IMR-90 (cell line): Measurements from ENCODE around the gene CHL1. TPM values are rescaled to one million over a fixed set of nuclear protein-coding genes. Genes with fewer than 3 reads are reported as not detected.

ENCODE experiments used
- ATAC-seq: fragments of 200-7000 bp; cut with Tn5 transposase; 2 replicates; pipeline ENCODE4 v1.9.1; 2020; ENCODE audit warnings: low read depth, mild to moderate bottlenecking, moderate library complexity
- BruUV-seq: library from RNA; stranded (reverse); fragments of 400-500 nt; replicated peaks from 2 replicates; lab custom pipeline; 2021; lab: Mats Ljungman, UMichigan
- CTCF ChIA-PET: fragments of 300-600 bp; formaldehyde crosslinking; extraction: SDS; loops from one replicate; lab custom pipeline; 2021; ENCODE audit warnings: antibody characterized with exemption; lab: Yijun Ruan, JAX
- POLR2A ChIA-PET: fragments of 300-600 bp; sonication (Branson Sonifier 250); formaldehyde crosslinking; loops from one replicate; lab custom pipeline; 2022; ENCODE audit warnings: antibody characterized with exemption; ENCODE audit not compliant: unreplicated experiment; lab: Charles Lee
- DNase-seq: peaks from one replicate; pipeline ENCODE4 v3.0.0; 2013
- H2AFZ ChIP-seq: replicated peaks from 2 replicates; pipeline ENCODE3; 2013; ENCODE audit warnings: low read length, mild to moderate bottlenecking; ENCODE audit not compliant: poor library complexity
- H2AK5ac ChIP-seq: 2 replicates; pipeline ENCODE4 v1.6.1; 2013; ENCODE audit warnings: low read depth, low read length, inconsistent platforms
- H2AK9ac ChIP-seq: replicated peaks from 2 replicates; pipeline ENCODE3; 2013; ENCODE audit warnings: mild to moderate bottlenecking, low read depth, low read length, moderate library complexity; ENCODE audit not compliant: poor library complexity
- H2BK120ac ChIP-seq: 2 replicates; pipeline ENCODE4 v1.6.1; 2013; ENCODE audit warnings: low read depth, low read length, inconsistent platforms
- H2BK15ac ChIP-seq: 3 replicates; pipeline ENCODE4 v1.6.1; 2013; ENCODE audit warnings: low read depth, low read length, inconsistent platforms
- H2BK20ac ChIP-seq: 2 replicates; pipeline ENCODE4 v1.6.1; 2013; ENCODE audit warnings: low read depth, mild to moderate bottlenecking, inconsistent platforms, low read length, moderate library complexity
- H2BK5ac ChIP-seq: 2 replicates; pipeline ENCODE4 v1.6.1; 2013; ENCODE audit warnings: mild to moderate bottlenecking, low read depth, low read length, inconsistent platforms; ENCODE audit not compliant: poor library complexity, severe bottlenecking
- H3K14ac ChIP-seq: replicated peaks from 2 replicates; pipeline ENCODE4 v1.6.1; 2013; ENCODE audit warnings: low read depth, low read length, inconsistent platforms
- H3K18ac ChIP-seq: 2 replicates; pipeline ENCODE4 v1.6.1; 2013; ENCODE audit warnings: low read depth, low read length, control low read depth
- H3K23ac ChIP-seq: 2 replicates; pipeline ENCODE4 v1.6.1; 2013; ENCODE audit warnings: low read depth, low read length, inconsistent platforms
- H3K27ac ChIP-seq: 2 replicates; pipeline ENCODE4 v1.5.1; 2013; ENCODE audit warnings: mild to moderate bottlenecking, control low read depth, low read length; ENCODE audit not compliant: insufficient read depth
- H3K27me3 ChIP-seq: 2 replicates; pipeline ENCODE4 v1.6.1; 2013; ENCODE audit warnings: low read length; ENCODE audit not compliant: control insufficient read depth, insufficient read depth
- H3K36me3 ChIP-seq: 2 replicates; pipeline ENCODE4 v1.6.1; 2013; ENCODE audit warnings: low read length, mixed read lengths; ENCODE audit not compliant: control insufficient read depth, insufficient read depth
- H3K4ac ChIP-seq: 2 replicates; pipeline ENCODE4 v1.6.1; 2013; ENCODE audit warnings: low read depth, low read length, inconsistent platforms
- H3K4me1 ChIP-seq: 2 replicates; pipeline ENCODE4 v1.6.1; 2013; ENCODE audit warnings: low read length, mixed read lengths; ENCODE audit not compliant: control insufficient read depth, insufficient read depth
- H3K4me2 ChIP-seq: 2 replicates; pipeline ENCODE4 v1.6.1; 2013; ENCODE audit warnings: low read depth, mild to moderate bottlenecking, control low read depth, low read length, moderate library complexity
- H3K4me3 ChIP-seq: 2 replicates; pipeline ENCODE4 v1.5.1; 2013; ENCODE audit warnings: low read depth, mild to moderate bottlenecking, control low read depth, low read length, moderate library complexity; ENCODE audit not compliant: insufficient read depth
- H3K56ac ChIP-seq: 2 replicates; pipeline ENCODE4 v1.6.1; 2013; ENCODE audit warnings: low read length, inconsistent platforms; ENCODE audit not compliant: insufficient read depth; ENCODE audit errors: extremely low read depth
- H3K79me1 ChIP-seq, 2 experiments: 2 replicates each; pipeline ENCODE4 v1.6.1; 2013; ENCODE audit warnings: low read length in 2 of 2, inconsistent platforms in 1 of 2, low read depth in 1 of 2
- H3K9ac ChIP-seq: 2 replicates; pipeline ENCODE4 v1.6.1; 2013; ENCODE audit warnings: low read depth, low read length, control low read depth
- H3K9me1 ChIP-seq: 2 replicates; pipeline ENCODE4 v1.6.1; 2013; ENCODE audit warnings: low read length, inconsistent platforms; ENCODE audit not compliant: insufficient read depth
- H3K9me3 ChIP-seq: 2 replicates; pipeline ENCODE4 v1.6.1; 2013; ENCODE audit warnings: low read length; ENCODE audit not compliant: control insufficient read depth, insufficient read depth
- H4K20me1 ChIP-seq: 2 replicates; pipeline ENCODE4 v1.6.1; 2013; ENCODE audit warnings: low read length, inconsistent platforms; ENCODE audit not compliant: insufficient read depth
- H4K5ac ChIP-seq: 2 replicates; pipeline ENCODE4 v1.6.1; 2013; ENCODE audit warnings: mild to moderate bottlenecking, low read depth, low read length, control low read depth
- H4K8ac ChIP-seq, 2 experiments: 2 replicates each; pipeline ENCODE4 v1.6.1; 2013; ENCODE audit warnings: low read depth in 2 of 2, low read length in 2 of 2, control low read depth in 1 of 2, inconsistent platforms in 1 of 2
- H4K91ac ChIP-seq: 2 replicates; pipeline ENCODE4 v1.6.1; 2013; ENCODE audit warnings: low read depth, low read length, inconsistent platforms; ENCODE audit not compliant: insufficient read depth
- BHLHE40 ChIP-seq: fragments of 150-350 bp; IDR thresholded peaks from 2 replicates; pipeline ENCODE4 v1.6.1; 2016; ENCODE audit warnings: mild to moderate bottlenecking, low read depth, low read length
- CEBPB ChIP-seq: IDR thresholded peaks from 2 replicates; pipeline ENCODE4 v1.6.1; 2012; ENCODE audit warnings: low read depth, low read length, improper control_type of control experiment
- CHD1 ChIP-seq: IDR thresholded peaks from 2 replicates; pipeline ENCODE4 v1.6.1; 2012; ENCODE audit warnings: low read depth, low read length, improper control_type of control experiment
- FOS ChIP-seq: fragments of 150-350 bp; IDR thresholded peaks from 2 replicates; pipeline ENCODE4 v1.6.1; 2016; ENCODE audit warnings: low read depth, low read length
- MAFK ChIP-seq: IDR thresholded peaks from 2 replicates; pipeline ENCODE4 v1.6.1; 2012; ENCODE audit warnings: low read depth, low read length, improper control_type of control experiment
- MAZ ChIP-seq: IDR thresholded peaks from 2 replicates; pipeline ENCODE4 v1.6.1; 2012; ENCODE audit warnings: low read depth, mild to moderate bottlenecking, low read length, improper control_type of control experiment, moderate library complexity, borderline replicate concordance
- MXI1 ChIP-seq: IDR thresholded peaks from 2 replicates; pipeline ENCODE4 v1.6.1; 2012; ENCODE audit warnings: low read depth, mild to moderate bottlenecking, low read length, moderate library complexity, borderline replicate concordance
- NFE2L2 ChIP-seq: fragments of 150-350 bp; IDR thresholded peaks from 2 replicates; pipeline ENCODE4 v1.6.1; 2016; ENCODE audit warnings: low read depth, mild to moderate bottlenecking, low read length
- POLR2A ChIP-seq: IDR thresholded peaks from 2 replicates; pipeline ENCODE4 v1.6.1; 2012; ENCODE audit warnings: mild to moderate bottlenecking, low read depth, low read length
- RAD21 ChIP-seq: IDR thresholded peaks from 2 replicates; pipeline ENCODE4 v1.6.1; 2012; ENCODE audit warnings: low read length, improper control_type of control experiment
- RCOR1 ChIP-seq: IDR thresholded peaks from 2 replicates; pipeline ENCODE4 v1.6.1; 2012; ENCODE audit warnings: mild to moderate bottlenecking, low read length, improper control_type of control experiment; ENCODE audit not compliant: insufficient replicate concordance
- RFX5 ChIP-seq: IDR thresholded peaks from 2 replicates; pipeline ENCODE4 v1.8.0; 2012; ENCODE audit warnings: low read depth, mild to moderate bottlenecking, low read length, moderate library complexity
- SMC3 ChIP-seq: fragments of 150-350 bp; IDR thresholded peaks from 2 replicates; pipeline ENCODE4 v1.6.1; 2016; ENCODE audit warnings: low read depth, mild to moderate bottlenecking, antibody characterized with exemption, low read length, moderate library complexity
- dilution Hi-C: fragments of 300-500 bp; cut with HindIII; formaldehyde crosslinking; loops from one replicate; pipeline ENCODE4 v1.14.3; 2018; ENCODE audit warnings: low sequenced_read_pairs; ENCODE audit not compliant: unreplicated experiment
- in situ Hi-C: fragments of 300-500 bp; cut with MboI; formaldehyde crosslinking; loops from 3 replicates; pipeline ENCODE4 v1.14.3; 2019; ENCODE audit warnings: low sequenced_read_pairs, inconsistent platforms, mixed read lengths
- intact Hi-C: fragments of 100-400 bp; cut with micrococcal nuclease; formaldehyde crosslinking; loops from 2 replicates; pipeline ENCODE4 v1.10.0; 2022
- polyA plus RNA-seq, 3 experiments: library from polyadenylated mRNA; depleted of rRNA; stranded (reverse); fragments of >200 nt; gene quantifications; 2 replicates each; pipeline ENCODE4 v1.2.3, GENCODE V29; 2012; ENCODE audit warnings: low replicate concordance in 1 of 3
- total RNA-seq: library from RNA; depleted of rRNA; stranded (reverse); fragments of >200 nt; gene quantifications from 2 replicates; pipeline ENCODE4 v1.2.3, GENCODE V29; 2012
- TF ChIP-seq, protein P1 (sequence below): conservative IDR thresholded peaks from 2 replicates; pipeline ENCODE4 v1.5.1; 2012; ENCODE audit warnings: mild to moderate bottlenecking, low read depth, low read length, improper control_type of control experiment
- TF ChIP-seq, protein P2 (sequence below): fragments of 150-350 bp; IDR thresholded peaks from 2 replicates; pipeline ENCODE4 v1.6.1; 2017; ENCODE audit warnings: mild to moderate bottlenecking, antibody characterized with exemption, low read length, low read depth
- TF ChIP-seq, protein P3 (sequence below): fragments of 150-350 bp; IDR thresholded peaks from 2 replicates; pipeline ENCODE4 v1.6.1; 2016; ENCODE audit warnings: low read depth, mild to moderate bottlenecking, low read length, moderate library complexity, borderline replicate concordance

The CHL1 gene
- total and polyA plus RNA-seq, 2 of the 4 experiments (the other 2 are of a cell fraction): 0.38 to 1.6 TPM

DNA sequence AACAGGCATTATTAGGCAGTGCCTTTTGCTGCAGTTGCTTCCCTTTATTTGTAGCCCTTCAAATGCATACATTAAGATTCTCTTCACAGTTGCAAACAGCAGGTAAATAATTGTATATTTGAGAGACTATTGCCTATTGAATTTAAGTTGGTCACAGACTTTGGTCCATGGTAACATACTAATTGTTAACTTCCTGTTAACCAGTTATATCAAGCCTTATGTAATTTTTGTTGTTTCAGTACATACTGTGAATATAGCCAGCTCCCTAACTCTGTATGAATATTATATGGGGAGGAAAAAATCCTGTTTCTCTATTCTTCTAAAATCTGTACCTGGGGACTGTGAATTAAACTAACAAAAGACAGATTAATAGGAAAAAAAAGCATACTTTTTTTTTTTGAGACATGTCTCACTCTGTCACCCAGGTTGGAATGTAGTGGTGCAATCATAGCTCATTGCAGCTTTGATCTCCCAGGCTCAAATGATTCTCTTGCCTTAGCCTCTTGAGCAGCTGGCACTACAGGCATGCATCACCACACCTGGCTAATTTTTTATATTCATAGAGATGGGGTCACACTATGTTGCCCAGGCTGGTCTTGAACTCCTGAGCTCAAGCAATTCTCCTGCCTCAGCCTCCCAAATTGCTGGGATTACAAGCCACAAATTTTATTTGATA is 53.2 kb downstream of the CHL1 start:
- no peak overlapping the region for H2BK20ac ChIP-seq
- H3K4ac ChIP-seq: no peak overlapping the region
- H3K56ac ChIP-seq: no peak overlapping the region
- no peaks in the 10 kb centered on the region for H3K79me1 ChIP-seq
- no peaks in the 10 kb centered on the region for H3K9me1 ChIP-seq
- no peak overlapping the region for H4K5ac ChIP-seq
- H3K27ac ChIP-seq: no peak overlapping the region
- ATAC-seq (no peak), DNase-seq (no peak)
- intact Hi-C loops: no loop called here
- no TSS peak for BruUV-seq
- no peaks in the 10 kb centered on the region for H4K20me1 ChIP-seq
- H2BK5ac ChIP-seq: no peak overlapping the region
- CTCF ChIA-PET: no interaction called here
- H2BK15ac ChIP-seq: no peak overlapping the region
- H3K9ac ChIP-seq: no peak overlapping the region
- no peaks in the 10 kb centered on the region for H3K27me3 ChIP-seq
- H3K9me3 ChIP-seq: no peaks in the 10 kb centered on the region
- dilution Hi-C loops: no loop called here
- no peak overlapping the region for H2AK9ac ChIP-seq
- POLR2A ChIA-PET: no interaction called here
- no peak overlapping the region for H3K4me3 ChIP-seq
- no peak overlapping the region for H2AFZ ChIP-seq
- no peak overlapping the region for H2BK120ac ChIP-seq
- no peaks in the 10 kb centered on the region for H3K36me3 ChIP-seq
- no peaks in the 10 kb centered on the region for H3K4me1 ChIP-seq
- H4K91ac ChIP-seq: no peak overlapping the region
- no peak overlapping the region for H3K4me2 ChIP-seq
- H4K8ac ChIP-seq: no peak overlapping the region
- H3K14ac ChIP-seq: no peak overlapping the region
- no peak overlapping the region for H3K23ac ChIP-seq
- no peak overlapping the region for H3K18ac ChIP-seq
- in situ Hi-C loops: no loop called here
- TF ChIP-seq FOS (no peak), RFX5 (no peak), SMC3 (no peak), MAFK (no peak), RAD21 (no peak), CHD1 (no peak), POLR2A (no peak), BHLHE40 (no peak), RCOR1 (no peak), MAZ (no peak), CEBPB (no peak), NFE2L2 (no peak), MXI1 (no peak)
- TF ChIP-seq, protein P1, sequence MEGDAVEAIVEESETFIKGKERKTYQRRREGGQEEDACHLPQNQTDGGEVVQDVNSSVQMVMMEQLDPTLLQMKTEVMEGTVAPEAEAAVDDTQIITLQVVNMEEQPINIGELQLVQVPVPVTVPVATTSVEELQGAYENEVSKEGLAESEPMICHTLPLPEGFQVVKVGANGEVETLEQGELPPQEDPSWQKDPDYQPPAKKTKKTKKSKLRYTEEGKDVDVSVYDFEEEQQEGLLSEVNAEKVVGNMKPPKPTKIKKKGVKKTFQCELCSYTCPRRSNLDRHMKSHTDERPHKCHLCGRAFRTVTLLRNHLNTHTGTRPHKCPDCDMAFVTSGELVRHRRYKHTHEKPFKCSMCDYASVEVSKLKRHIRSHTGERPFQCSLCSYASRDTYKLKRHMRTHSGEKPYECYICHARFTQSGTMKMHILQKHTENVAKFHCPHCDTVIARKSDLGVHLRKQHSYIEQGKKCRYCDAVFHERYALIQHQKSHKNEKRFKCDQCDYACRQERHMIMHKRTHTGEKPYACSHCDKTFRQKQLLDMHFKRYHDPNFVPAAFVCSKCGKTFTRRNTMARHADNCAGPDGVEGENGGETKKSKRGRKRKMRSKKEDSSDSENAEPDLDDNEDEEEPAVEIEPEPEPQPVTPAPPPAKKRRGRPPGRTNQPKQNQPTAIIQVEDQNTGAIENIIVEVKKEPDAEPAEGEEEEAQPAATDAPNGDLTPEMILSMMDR: no peak
- TF ChIP-seq, protein P2, sequence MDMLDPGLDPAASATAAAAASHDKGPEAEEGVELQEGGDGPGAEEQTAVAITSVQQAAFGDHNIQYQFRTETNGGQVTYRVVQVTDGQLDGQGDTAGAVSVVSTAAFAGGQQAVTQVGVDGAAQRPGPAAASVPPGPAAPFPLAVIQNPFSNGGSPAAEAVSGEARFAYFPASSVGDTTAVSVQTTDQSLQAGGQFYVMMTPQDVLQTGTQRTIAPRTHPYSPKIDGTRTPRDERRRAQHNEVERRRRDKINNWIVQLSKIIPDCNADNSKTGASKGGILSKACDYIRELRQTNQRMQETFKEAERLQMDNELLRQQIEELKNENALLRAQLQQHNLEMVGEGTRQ: no peak
- TF ChIP-seq, protein P3, sequence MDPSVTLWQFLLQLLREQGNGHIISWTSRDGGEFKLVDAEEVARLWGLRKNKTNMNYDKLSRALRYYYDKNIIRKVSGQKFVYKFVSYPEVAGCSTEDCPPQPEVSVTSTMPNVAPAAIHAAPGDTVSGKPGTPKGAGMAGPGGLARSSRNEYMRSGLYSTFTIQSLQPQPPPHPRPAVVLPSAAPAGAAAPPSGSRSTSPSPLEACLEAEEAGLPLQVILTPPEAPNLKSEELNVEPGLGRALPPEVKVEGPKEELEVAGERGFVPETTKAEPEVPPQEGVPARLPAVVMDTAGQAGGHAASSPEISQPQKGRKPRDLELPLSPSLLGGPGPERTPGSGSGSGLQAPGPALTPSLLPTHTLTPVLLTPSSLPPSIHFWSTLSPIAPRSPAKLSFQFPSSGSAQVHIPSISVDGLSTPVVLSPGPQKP: no peak
- no peak overlapping the region for H2AK5ac ChIP-seq
